Measurements from ENCODE around the gene VPS35L. TPM values are rescaled to one million over a fixed set of nuclear protein-coding genes. Genes with fewer than 3 reads are reported as not detected.
A peak's percentile ranks its signal among the peaks of the same experiment; 100 is the strongest.

Gene VPS35L
- total and polyA plus RNA-seq, 2 of the 13 experiments (the other 11 are each of a cell fraction or from before 2014, with no cell fraction given): 1.4 to 1.6 TPM

DNA sequence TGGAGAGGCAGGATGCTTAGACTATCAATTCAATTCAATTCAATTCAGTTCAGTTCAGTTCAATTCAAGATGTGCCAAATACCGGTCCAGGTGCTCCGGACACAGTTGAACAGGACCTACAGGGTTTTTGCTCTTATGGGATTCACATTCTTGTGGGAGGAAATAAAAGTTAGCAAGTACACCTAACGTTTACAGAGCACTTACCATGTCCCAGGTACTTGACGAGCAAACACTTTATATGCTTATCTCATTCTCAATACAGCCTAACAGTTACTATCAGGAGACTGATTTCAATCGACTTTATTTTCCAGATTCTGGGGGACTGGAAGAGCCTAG, 33.1 kb upstream of the VPS35L start:
- in situ Hi-C loops (cut with HindIII; ENCODE audit: extremely low pct_ligation_motif_present, low pct_unique_long_range_greater_than_20kb) (no loop called here), intact Hi-C loops (cut with micrococcal nuclease; ENCODE audit: unreplicated experiment) (loop anchor here (2.0 to 10.0 kb wide), 2 partner anchors 32 to 728 kb away; partner anchors contain the start of genes RPS15A and VPS35L)
- ATAC-seq (no peak), DNase-seq (ENCODE audit: low spot score) (no peak), FAIRE-seq (no peak)
- POLR2A ChIA-PET: no interaction called here
- CTCF ChIA-PET (ENCODE audit: low intra/inter-chr PET ratio, low total read pairs): no interaction called here
- Histone ChIP-seq H3K4me1 (ENCODE audit: insufficient read depth, low read length) (peaks cover 65% of the 10 kb centered on the region), H4K20me1 (ENCODE audit: insufficient read depth, low read length) (no peaks in the 10 kb centered on the region), H3K27me3 (ENCODE audit: control insufficient read depth in 1 of 2, insufficient read depth in 2 of 2, low read length in 2 of 2) (no peaks in the 10 kb centered on the region; a peak in 1 of 5 replicates), H2AFZ (ENCODE audit: low read length) (peak overlapping the region; percentile 62), H3K9ac (ENCODE audit: insufficient read depth, low read depth, low read length) (peak overlapping the region; percentile 49; the same call in 1 of the 2 replicates), H3K79me2 (ENCODE audit: insufficient read depth, low read length) (peaks cover 51% of the 10 kb centered on the region), H3K9me3 (ENCODE audit: low read length) (no peaks in the 10 kb centered on the region), H3K4me3 (replicated peaks in 1 of 3; ENCODE audit: insufficient read depth in 1 of 3, low read depth in 2 of 3, low read length in 3 of 3) (peak overlapping the region; percentile 94 to 100 (median 95)), H3K4me2 (ENCODE audit: low read depth, low read length) (peak overlapping the region; percentile 90), H3K36me3 (replicated peaks in 1 of 2; ENCODE audit: control insufficient read depth in 1 of 2, insufficient read depth in 2 of 2, low read length in 2 of 2) (peaks cover 1% of the 10 kb centered on the region in 2 experiments; a peak in 1 of 5 replicates), H3K27ac (ENCODE audit: extremely low read length, insufficient read depth, low read length) (peak overlapping the region; percentile 3)
- 2% methylated on average over 5 of the region's 5 CpGs for WGBS (ENCODE audit: low lambda C conversion rate)
- no TSS peak for BruUV-seq (replicated peaks)
- no peak for TF ChIP-seq MXI1 (IDR thresholded peaks at IDR 0.05; ENCODE audit: borderline replicate concordance, low read depth, low read length)
- TF ChIP-seq ZNF430 (CRISPR knock-in tag; IDR thresholded peaks at IDR 0.05): 0 out of 2 replicates have a peak, but pooled peaks have one; percentile 1
- TF ChIP-seq ZNF343 (CRISPR knock-in tag; IDR thresholded peaks at IDR 0.05): 0 out of 2 replicates have a peak, but pooled peaks have one; percentile 5
- no peak for TF ChIP-seq ZNF549 (CRISPR knock-in tag; IDR thresholded peaks at IDR 0.05)
- TF ChIP-seq ZBTB8A (CRISPR knock-in tag; IDR thresholded peaks at IDR 0.05; ENCODE audit: borderline replicate concordance, low read depth): 0 out of 2 replicates have a peak, but pooled peaks have one; percentile 30
- peak; percentile 20; the same call in 1 of the 2 replicates for TF ChIP-seq PAWR (CRISPR knock-in tag; IDR thresholded peaks at IDR 0.05; ENCODE audit: borderline replicate concordance)
- 0 out of 2 replicates have a peak, but pooled peaks have one; percentile 16 for TF ChIP-seq ZNF564 (CRISPR knock-in tag; IDR thresholded peaks at IDR 0.05)
- no peak for TF ChIP-seq FOXA1 (IDR thresholded peaks at IDR 0.05)
- no peak for TF ChIP-seq FOXA1 (CRISPR knock-in tag; IDR thresholded peaks at IDR 0.05)
- TF ChIP-seq, protein P1, sequence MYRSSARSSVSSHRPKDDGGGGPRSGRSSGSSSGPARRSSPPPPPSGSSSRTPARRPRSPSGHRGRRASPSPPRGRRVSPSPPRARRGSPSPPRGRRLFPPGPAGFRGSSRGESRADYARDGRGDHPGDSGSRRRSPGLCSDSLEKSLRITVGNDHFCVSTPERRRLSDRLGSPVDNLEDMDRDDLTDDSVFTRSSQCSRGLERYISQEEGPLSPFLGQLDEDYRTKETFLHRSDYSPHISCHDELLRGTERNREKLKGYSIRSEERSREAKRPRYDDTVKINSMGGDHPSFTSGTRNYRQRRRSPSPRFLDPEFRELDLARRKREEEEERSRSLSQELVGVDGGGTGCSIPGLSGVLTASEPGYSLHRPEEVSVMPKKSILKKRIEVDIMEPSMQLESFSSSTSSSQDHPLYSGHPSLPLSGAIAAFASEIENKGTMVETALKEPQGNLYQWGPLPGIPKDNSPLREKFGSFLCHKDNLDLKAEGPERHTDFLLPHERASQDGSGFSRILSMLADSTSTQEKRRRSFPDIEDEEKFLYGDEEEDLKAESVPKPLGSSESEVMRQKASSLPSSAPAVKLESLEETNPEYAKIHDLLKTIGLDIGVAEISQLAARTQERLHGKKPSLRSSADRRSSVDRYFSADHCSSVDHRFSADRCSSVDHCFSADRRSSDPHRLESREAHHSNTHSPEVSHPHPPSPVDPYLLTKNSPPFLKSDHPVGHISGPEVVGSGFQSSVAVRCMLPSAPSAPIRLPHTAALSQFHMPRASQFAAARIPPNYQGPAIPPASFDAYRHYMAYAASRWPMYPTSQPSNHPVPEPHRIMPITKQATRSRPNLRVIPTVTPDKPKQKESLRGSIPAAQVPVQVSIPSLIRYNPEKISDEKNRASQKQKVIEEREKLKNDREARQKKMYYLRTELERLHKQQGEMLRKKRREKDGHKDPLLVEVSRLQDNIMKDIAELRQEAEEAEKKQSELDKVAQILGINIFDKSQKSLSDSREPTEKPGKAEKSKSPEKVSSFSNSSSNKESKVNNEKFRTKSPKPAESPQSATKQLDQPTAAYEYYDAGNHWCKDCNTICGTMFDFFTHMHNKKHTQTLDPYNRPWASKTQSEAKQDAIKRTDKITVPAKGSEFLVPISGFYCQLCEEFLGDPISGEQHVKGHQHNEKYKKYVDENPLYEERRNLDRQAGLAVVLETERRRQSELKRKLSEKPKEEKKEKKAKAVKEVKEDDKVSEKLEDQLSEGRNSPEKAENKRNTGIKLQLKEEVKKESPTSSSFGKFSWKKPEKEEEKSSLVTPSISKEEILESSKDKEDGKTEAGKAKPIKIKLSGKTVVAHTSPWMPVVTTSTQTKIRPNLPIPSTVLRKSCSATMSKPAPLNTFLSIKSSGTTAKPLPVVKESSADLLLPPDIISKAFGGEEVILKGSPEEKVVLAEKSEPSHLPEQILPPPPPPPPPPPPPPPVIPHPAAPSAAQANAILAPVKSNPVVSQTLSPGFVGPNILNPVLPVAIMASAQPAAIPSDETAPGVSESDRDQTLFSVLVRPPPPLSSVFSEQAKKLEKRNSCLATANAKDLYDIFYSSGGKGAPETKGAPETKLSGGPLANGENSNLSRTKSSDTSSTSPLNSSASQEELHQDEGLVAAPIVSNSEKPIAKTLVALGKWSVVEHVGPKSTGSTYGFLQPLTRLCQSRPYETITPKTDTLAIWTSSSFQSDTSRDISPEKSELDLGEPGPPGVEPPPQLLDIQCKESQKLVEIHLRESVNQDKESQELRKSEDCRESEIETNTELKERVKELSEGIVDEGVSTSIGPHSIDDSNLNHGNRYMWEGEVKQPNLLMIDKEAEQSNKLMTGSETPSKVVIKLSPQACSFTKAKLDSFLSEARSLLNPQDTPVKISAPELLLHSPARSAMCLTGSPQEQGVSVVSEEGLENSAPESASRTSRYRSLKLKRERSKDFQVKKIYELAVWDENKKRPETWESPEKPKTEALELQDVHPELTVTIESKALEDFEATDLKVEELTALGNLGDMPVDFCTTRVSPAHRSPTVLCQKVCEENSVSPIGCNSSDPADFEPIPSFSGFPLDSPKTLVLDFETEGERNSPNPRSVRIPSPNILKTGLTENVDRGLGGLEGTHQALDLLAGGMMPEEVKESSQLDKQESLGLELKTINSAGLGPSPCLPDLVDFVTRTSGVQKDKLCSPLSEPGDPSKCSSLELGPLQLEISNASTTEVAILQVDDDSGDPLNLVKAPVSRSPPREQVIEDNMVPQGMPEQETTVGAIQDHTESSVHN (CRISPR knock-in tag; IDR thresholded peaks at IDR 0.05): 0 out of 2 replicates have a peak, but pooled peaks have one; percentile 40
- TF ChIP-seq FIP1L1 (IDR thresholded peaks at IDR 0.05; ENCODE audit: borderline replicate concordance, insufficient read depth, low read depth, low read length): no peak
- TF ChIP-seq ZNF510 (CRISPR knock-in tag; IDR thresholded peaks at IDR 0.05; ENCODE audit: low read depth): 0 out of 2 replicates have a peak, but pooled peaks have one; percentile 12
- peak; percentile 3 for TF ChIP-seq ZEB1 (IDR thresholded peaks at IDR 0.05; ENCODE audit: insufficient replicate concordance, low read depth)
- no peak for TF ChIP-seq SKI (IDR thresholded peaks at IDR 0.05; ENCODE audit: partially characterized antibody)
- TF ChIP-seq, protein P2, sequence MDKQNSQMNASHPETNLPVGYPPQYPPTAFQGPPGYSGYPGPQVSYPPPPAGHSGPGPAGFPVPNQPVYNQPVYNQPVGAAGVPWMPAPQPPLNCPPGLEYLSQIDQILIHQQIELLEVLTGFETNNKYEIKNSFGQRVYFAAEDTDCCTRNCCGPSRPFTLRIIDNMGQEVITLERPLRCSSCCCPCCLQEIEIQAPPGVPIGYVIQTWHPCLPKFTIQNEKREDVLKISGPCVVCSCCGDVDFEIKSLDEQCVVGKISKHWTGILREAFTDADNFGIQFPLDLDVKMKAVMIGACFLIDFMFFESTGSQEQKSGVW (CRISPR knock-in tag; IDR thresholded peaks at IDR 0.05; ENCODE audit: borderline replicate concordance): no peak
- TF ChIP-seq ZSCAN22 (CRISPR knock-in tag; IDR thresholded peaks at IDR 0.05): 0 out of 2 replicates have a peak, but pooled peaks have one; percentile 23

All from HepG2 (cell line).